ENCODE data around the gene CLRN3.

The CLRN3 gene

GRCh38 chr10:127892743-127893142 is at the start of gene CLRN3:
Gene CLRN3 (minus strand): TSS chr10:127892941. CDS start chr10:127892784, 157 bp downstream.
- H3K4me3 ChIP-seq (ENCODE audit: low read length) = no peak within 1 kb of the TSS
- TF ChIP-seq ZNF274 (IDR thresholded peaks at IDR 0.05; ENCODE audit: low read depth, low read length) = no peak

GRCh38 chr10:127940866-127941640 is 48.3 kb upstream of the CLRN3 start:
- no peak overlapping the region for H3K4me3 ChIP-seq (ENCODE audit: low read length)
- no peak for TF ChIP-seq ZNF274 (IDR thresholded peaks at IDR 0.05; ENCODE audit: low read depth, low read length)

GRCh38 chr10:127939786-127940330 is 47.1 kb upstream of the CLRN3 start:
- no peak overlapping the region for H3K4me3 ChIP-seq (ENCODE audit: low read length)

GRCh38 chr10:127937915-127938463 is 45.2 kb upstream of the CLRN3 start:
- no peak overlapping the region for H3K4me3 ChIP-seq (ENCODE audit: low read length)
- no peak for TF ChIP-seq ZNF274 (IDR thresholded peaks at IDR 0.05; ENCODE audit: low read depth, low read length)

More at GRCh38 chr10:127939786-127940330, 47.1 kb upstream of the CLRN3 start:
- TF ChIP-seq ZNF274 (IDR thresholded peaks at IDR 0.05; ENCODE audit: low read depth, low read length) = no peak

GRCh38 chr10:127937069-127937468 is 44.3 kb upstream of the CLRN3 start:
- TF ChIP-seq ZNF274 (IDR thresholded peaks at IDR 0.05; ENCODE audit: low read depth, low read length) = no peak
- no peak overlapping the region for H3K4me3 ChIP-seq (ENCODE audit: low read length)

- H3K4me3 ChIP-seq (ENCODE audit: low read length) = no peak overlapping the region
- no peak for TF ChIP-seq ZNF274 (IDR thresholded peaks at IDR 0.05; ENCODE audit: low read depth, low read length)
These were observed 42.4 kb upstream of the CLRN3 start for GRCh38 chr10:127935071-127935561.

- no peak for TF ChIP-seq ZNF274 (IDR thresholded peaks at IDR 0.05; ENCODE audit: low read depth, low read length)
- no peak overlapping the region for H3K4me3 ChIP-seq (ENCODE audit: low read length)
These were observed 41.6 kb upstream of the CLRN3 start for GRCh38 chr10:127934383-127934782.

GRCh38 chr10:127933271-127933670 is 40.5 kb upstream of the CLRN3 start:
- no peak overlapping the region for H3K4me3 ChIP-seq (ENCODE audit: low read length)
- TF ChIP-seq ZNF274 (IDR thresholded peaks at IDR 0.05; ENCODE audit: low read depth, low read length) = no peak

GRCh38 chr10:127932521-127933270 is 40.0 kb upstream of the CLRN3 start:
- H3K4me3 ChIP-seq (ENCODE audit: low read length) = no peak overlapping the region
- no peak for TF ChIP-seq ZNF274 (IDR thresholded peaks at IDR 0.05; ENCODE audit: low read depth, low read length)

GRCh38 chr10:127928021-127928806 is 35.5 kb upstream of the CLRN3 start:
- TF ChIP-seq ZNF274 (IDR thresholded peaks at IDR 0.05; ENCODE audit: low read depth, low read length) = no peak
- no peak overlapping the region for H3K4me3 ChIP-seq (ENCODE audit: low read length)

- no peak overlapping the region for H3K4me3 ChIP-seq (ENCODE audit: low read length)
- no peak for TF ChIP-seq ZNF274 (IDR thresholded peaks at IDR 0.05; ENCODE audit: low read depth, low read length)
These were observed 33.7 kb upstream of the CLRN3 start for GRCh38 chr10:127926455-127926854.

- no peak for TF ChIP-seq ZNF274 (IDR thresholded peaks at IDR 0.05; ENCODE audit: low read depth, low read length)
These were observed 32.9 kb upstream of the CLRN3 start for GRCh38 chr10:127925471-127926207.

GRCh38 chr10:127923646-127924045 is 30.9 kb upstream of the CLRN3 start:
- TF ChIP-seq ZNF274 (IDR thresholded peaks at IDR 0.05; ENCODE audit: low read depth, low read length) = no peak
- H3K4me3 ChIP-seq (ENCODE audit: low read length) = no peak overlapping the region

More at GRCh38 chr10:127925471-127926207, 32.9 kb upstream of the CLRN3 start:
- no peak overlapping the region for H3K4me3 ChIP-seq (ENCODE audit: low read length)
